Renal cortical epithelial cell (primary cell): ENCODE data around the gene COL2A1. TPM values are rescaled to one million over a fixed set of nuclear protein-coding genes. Genes with fewer than 3 reads are reported as not detected.

Experiments
- DNase-seq: peaks from one replicate; pipeline ENCODE4 v3.0.0-alpha.2; 2011; ENCODE audit warnings: low read depth
- total RNA-seq: library from RNA; depleted of rRNA; stranded (reverse); fragments of >200 nt; gene quantifications from 2 replicates; pipeline ENCODE4 v1.2.3, GENCODE V29; 2014

The COL2A1 gene
- total RNA-seq, 1 donor from 2014 or later, result not detected

DNA sequence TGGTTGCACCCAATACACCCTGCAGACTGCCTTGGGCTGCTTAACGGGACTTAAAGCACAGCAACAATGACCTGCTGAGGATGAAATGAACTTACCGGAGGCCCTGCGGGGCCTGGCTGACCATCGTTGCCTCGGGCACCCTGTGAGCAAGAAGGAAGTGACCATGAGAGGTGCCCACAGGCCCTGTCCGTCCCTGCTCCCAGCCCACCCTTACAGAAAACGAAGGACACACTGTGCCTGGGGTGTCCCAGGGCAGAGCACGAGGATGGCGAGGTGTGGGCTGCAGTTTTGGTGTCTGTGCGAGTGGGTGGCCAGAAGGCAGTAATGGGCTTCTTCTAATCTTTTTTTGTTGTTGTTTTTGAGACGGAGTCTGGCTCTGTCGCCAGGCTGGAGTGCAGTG lies 14.6 kb downstream of the COL2A1 start:
- DNase-seq, result no peak

DNA sequence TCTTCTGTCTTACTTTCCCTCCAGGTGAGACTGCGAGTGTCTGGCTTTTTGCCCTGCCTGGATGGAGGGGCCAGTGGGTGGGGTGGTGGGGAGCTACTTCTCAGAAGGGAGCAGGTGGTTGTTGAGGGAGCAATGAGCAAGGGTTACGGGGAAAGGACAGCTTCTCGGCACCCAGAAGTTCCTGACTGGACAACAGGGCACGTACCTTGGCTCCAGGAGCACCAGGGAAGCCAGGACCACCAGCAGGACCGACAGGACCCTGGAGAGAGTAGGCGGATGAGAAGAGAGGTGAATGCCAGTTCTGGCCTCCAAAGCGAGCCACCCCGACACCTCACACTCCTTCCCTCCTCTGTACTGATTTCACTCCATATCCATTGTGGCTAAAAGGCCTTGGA lies 15.3 kb downstream of the COL2A1 start:
- DNase-seq, result no peak

DNA sequence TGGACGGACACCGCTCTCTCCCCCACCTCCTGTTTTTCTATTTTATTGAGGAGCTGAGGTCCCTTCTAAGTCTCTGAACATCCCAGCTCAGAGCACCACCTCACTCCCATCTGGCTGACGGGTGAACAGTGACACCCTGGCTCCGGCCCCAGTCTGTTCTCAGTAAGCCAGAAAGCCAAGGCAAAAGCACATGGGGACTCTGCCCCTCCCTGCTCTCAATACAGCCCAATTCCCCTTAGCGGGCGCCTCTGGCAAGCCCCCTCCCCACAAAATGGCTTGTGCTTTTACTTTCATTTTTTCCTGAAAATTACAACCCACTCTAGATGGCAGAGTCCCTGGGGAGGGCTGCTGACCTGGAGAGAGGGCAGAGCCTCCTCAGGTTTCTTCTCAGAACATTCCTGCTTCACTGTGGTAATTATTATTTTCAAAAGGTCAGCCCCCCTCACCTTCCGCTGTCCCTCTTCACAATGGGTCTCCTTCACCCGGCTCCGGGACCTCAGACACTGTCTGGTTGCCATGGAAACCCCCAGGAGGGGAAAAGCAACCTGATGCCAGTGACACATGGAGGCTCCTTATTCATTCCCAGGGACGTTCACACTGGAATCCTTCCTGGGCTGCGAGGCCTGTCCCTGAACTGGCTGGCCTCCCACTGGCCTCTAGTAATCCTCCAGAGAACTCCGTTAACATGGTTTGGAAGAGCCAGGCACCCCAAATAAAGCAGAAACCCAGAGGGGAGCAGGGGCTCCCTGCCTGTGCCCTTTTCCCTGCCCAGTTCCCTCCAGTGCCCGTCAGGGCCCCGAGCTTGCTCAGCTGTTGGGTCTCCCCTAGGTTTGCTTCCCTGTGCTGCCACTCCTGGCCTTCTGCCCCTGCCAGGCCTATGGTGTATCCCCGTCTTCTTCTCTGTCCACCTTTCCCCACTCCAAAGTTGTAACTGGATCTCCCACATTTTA lies 15.9 kb downstream of the COL2A1 start:
- peak; percentile 29 for DNase-seq

DNA sequence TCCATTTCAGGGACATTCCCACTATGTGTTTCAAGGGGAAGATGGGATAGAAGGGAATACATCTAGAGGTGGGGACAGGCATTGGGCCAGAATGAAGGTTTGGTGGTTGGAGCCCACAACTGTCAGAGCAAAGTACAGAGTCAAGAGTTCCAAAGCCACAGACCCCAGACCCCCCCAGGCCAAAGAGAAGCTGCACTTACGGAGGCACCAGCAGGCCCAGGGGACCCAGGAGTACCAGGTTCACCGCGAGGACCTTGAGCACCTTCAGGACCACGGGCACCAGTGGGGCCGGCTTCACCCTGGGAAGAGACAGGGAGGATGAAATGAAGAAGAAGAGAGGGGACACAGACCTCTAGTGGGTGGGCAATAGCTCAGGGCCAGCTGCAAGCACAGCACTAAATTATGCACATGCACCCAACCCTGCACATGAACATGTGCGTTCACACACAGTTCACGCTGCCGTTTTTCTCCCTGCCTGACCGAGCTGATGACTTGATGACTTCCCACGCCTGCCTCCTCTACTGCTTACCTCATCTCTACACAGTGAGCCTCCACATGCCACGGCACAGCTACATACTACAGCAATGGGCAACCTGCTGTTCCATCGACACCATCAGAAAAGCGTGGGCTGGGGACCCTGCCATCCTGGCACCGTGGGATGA lies 16.7 kb downstream of the COL2A1 start:
- no peak for DNase-seq

DNA sequence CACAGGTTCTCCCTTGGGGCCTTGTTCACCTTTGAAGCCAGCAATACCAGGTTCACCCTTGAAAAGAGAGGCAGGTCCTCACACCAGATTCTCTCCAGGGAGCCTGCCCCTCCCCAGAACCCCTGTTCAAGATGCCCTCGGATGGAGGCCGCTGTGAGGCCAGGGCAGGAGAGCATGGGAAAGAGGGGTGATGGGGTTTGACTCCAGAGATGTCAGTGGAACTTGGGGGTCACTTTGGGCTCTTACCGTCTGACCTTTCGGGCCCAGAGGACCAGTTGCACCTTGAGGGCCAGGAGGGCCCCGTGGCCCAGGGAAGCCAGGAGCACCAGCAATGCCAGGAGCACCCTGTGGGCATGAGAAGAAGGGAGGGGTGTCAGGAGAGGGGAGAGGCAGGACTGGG lies 17.4 kb downstream of the COL2A1 start:
- no peak for DNase-seq

DNA sequence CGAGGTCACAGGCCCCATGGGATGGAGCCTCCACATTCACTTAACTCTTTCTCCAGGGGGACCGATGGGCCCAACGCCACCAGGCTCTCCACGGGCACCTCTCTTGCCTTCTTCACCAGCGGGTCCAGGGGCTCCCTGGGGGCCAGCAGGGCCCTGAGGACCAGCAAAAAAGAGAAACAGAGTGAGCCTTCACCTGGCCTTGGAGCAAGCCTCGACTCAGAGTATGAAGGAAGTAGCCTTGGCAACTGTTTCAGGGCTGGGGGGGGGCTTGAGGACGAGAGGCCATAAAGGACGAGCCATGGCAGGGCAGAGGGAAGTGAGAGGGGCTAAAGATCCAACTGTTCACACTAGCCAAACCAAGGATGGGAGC lies 18.0 kb downstream of the COL2A1 start:
- no peak for DNase-seq

DNA sequence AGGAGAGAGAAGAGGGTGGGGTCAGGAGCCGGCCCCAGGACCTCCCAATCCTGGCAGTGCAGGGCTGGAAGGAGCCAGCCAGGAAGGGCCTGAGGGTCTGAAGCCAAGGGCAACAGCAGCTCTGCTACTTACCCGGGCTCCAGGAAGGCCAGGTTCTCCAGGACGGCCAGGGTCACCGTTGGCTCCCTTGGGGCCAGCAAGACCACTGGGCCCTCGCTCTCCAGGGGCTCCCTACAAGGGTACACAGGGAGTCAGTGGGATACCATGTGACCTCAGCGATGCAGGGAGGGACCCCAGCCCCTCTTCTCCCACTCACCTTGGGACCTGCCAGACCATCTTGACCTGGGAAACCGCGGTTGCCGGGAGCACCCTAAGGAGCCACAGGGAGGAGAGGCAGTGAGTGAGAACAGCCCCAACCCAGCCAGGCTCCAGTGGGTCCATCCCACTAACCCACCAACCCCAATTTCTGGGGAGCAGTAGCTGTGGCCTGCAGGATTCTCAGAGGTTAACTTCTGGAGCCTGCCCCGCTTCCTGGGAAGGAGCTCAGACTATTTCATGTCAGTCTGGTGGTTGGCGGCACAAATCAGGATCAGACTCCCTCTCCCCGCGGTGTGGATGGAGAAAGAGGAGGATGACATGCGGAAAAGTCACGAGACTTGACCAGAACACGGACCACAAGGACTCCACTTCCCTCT lies 18.5 kb downstream of the COL2A1 start:
- no peak for DNase-seq

DNA sequence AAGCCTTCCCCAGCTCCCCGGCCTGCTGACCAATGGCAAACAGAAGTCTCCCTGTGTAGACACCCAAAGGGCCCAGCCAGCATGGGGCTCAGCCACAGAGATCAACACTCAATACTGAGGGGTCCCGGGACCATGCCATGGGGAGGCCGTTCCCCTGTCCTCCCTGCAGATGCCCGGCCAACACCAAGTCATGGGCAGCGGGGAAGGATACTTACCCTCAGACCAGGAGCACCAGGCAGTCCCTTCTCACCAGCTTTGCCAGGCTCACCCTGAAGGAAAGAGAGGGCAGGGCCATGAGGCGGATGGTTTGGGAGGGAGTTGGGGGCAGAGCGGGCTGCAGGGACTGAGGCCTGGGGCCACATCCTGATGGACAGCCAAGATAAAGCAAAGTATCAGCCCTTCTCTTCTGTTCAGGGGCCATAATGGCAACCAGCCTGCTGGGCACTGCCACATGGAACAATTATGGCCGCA lies 19.9 kb downstream of the COL2A1 start:
- DNase-seq, result no peak

DNA sequence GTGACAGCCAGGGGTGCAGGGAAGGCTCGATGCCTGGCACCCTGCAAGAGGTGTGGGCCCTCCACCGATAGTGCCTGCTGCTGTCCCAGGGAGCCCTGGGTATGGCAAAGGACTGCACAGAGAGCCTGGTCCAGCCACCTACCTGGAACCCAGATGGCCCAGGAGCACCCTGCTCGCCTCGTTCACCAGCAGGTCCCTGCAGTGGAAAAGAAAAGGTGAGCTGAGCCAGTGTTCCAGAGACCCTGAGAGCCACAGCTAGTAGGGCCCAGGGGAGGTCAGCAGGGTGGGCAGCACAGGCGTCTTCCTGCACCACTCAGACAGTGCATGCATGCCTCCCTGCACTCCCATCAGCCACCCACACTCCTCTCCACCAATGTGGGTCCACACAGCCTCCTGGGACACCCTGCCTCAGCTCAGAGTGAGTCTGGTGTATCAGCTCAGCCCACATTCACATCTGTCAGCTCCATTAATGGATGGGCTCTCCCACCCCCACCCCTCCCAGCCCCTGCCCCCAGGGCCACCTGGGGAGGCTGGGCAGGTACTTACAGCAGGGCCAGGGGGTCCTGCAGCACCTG lies 20.6 kb downstream of the COL2A1 start:
- DNase-seq, result no peak

DNA sequence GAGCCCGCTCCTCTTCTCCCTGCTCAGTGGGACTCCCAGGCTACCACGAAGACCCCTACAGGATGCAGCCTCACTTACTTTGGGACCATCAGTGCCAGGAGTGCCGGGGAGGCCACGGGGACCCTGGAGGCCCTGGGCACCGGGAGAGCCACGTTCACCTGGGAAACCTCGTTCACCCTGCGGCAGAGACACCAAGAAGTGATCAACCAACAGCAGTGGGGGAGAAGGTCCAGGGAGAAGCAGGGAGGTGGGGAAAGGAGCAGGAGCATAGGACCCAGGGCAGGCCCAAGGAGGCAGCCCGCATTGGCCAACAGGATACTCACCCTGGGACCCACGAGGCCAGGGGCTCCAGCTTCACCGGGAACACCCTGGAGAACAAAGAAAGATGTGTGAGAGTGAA lies 21.5 kb downstream of the COL2A1 start:
- DNase-seq, result no peak

DNA sequence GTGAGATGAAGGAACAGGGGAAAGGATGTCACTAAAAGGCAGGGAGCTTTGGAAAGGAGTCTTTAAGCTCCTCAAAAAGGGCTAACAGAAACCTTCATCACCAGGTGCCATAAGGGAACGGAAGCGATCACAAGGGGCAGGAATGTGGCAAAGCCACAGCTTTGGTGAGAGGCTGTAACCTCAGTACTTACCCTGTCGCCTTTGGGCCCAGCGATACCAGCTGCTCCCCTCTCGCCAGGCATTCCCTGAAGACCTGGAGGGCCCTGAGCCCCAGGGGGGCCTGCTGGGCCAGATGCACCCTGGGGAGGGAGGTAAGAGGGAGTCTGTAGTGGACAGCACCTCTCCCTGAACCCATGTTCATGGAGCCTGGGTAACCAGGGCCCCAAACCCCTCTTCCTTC lies 22.0 kb downstream of the COL2A1 start:
- DNase-seq, result no peak

DNA sequence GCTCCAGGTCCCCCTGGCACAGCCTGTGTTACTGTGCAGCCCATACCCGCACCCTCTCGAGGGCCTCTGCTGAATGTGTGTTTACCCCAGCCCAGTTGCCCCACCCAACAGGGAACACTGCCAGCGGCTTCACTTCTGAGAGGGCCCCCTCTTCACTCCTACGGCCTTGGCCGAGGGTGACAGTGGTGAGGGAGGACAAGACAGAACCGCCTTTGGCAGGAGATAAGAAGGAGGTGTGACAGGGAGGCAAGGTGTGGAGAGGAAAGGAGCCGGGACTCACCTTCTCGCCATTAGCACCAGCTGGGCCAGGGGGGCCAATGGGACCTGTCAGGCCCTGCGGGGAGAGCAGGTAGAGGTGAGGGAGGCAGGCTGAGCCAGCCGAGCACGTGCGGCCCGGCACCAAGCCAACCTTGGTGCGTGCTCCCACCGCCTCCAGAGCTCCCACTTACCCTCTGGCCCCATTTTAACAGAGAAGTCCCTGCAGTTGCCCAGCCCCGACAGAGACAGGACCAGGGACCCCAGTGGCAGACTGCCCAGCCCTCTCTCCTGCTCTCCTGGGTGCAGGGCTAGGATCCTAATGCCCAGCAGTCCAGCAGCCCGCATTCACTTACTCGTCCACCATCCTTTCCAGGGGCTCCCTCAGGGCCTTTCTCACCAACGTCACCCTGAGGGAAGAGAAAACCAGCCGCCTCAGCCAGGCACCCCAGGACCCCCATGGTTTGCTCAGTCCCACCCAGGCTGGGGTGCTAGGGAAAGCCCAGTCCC lies 22.6 kb downstream of the COL2A1 start:
- DNase-seq, result no peak

DNA sequence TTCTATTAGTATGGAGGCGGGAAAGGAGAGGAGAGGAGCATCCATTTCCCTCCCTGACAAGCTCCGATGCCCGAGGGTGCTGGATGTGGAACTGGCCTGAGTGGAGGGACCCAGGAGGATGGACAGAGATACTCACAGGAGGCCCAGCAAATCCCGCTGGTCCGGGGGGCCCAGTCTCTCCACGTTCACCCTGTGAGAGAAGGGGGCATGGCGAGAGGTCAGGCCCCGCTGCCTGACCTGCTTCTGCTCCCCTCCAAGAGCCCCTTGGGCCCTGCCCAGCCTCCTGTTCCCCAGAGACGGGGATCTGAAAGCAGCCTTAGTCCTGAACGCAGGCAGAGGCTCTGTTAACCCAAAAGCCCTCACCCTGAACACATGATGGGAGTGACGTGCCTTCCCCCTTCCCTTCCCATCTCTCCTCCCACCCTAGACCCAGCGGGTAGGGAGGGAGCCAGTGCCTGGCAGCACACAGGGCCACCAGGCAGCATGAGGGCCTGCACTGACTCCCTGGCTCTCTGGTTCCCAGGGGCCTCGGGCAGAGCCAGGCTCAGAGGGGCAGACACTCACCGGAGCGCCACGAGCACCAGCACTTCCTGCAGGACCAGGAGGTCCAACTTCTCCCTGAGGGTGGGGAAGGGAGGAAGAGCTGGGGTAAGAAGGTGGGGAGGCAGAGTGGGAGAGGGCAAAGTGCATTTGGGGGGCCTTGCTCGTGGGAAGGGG lies 23.3 kb downstream of the COL2A1 start:
- DNase-seq, result no peak

DNA sequence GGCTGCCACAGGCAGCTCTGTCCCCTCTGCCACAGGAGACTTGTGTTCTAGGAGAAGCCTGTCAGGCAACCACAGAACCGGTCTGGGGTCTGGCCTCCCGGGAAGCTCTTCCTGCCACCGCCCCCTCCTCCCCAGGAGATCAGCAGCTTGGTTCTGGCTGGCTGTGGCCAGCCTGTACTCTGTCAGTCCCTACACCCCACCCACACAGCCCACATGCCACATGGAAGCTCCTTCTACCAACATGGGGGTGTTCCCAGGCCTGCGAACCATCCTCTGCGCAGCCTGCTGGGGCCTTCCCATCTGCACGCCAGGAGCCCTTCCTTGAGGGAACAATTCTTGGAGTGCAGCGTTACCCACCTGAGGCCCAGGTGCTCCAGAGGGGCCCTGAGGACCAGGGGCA lies 24.1 kb downstream of the COL2A1 start:
- no peak for DNase-seq

DNA sequence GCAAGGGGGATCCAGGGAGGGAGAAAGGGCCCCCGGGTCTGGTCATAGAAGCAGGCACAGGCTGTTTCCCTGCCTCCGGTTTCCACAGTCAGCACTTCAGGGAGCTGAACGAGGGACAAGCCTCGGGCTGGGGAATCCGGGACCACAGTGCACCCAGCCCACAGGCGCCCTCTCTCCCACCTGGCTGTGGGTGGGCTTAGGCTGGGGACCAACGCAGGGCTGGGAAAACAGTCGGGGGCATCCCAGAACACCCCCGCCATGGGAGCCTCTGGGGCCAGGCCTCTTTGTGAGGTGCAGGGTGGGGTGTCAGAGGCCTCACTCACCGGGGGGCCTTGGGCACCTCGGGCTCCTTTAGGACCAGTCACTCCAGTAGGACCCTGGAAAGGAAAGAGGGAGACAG lies 24.6 kb downstream of the COL2A1 start:
- no peak for DNase-seq

DNA sequence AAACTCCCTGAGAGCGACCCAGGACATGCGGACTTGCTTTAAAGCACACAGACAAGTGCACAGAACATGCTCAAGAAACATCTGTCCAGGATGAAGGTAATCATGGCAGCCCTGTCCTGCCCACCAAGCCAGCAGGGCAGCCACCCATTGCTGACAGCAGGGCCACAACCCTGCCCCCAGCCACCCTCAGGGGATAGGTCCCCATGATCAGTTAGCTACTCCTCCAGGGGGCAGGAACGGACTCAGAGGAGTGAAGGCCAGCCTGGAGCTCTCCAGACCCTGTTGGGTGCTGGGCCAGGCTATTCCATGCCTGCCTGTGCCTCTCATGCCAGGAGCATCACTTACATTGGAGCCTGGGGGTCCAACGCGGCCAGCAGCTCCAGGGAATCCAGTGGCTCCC lies 25.1 kb downstream of the COL2A1 start:
- no peak for DNase-seq

DNA sequence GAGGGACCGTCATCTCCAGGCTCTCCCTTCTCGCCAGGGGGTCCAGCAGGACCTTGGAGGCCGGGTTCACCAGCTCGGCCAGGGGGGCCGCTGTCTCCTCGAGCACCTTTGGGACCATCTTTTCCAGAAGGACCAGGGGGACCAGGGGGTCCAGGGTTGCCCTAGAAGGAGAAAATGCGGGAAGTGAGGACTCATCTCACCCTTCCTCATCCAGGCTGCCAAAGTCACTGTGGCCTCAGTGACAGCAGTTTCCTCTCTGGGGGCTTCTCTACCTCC lies 25.7 kb downstream of the COL2A1 start:
- no peak for DNase-seq

DNA sequence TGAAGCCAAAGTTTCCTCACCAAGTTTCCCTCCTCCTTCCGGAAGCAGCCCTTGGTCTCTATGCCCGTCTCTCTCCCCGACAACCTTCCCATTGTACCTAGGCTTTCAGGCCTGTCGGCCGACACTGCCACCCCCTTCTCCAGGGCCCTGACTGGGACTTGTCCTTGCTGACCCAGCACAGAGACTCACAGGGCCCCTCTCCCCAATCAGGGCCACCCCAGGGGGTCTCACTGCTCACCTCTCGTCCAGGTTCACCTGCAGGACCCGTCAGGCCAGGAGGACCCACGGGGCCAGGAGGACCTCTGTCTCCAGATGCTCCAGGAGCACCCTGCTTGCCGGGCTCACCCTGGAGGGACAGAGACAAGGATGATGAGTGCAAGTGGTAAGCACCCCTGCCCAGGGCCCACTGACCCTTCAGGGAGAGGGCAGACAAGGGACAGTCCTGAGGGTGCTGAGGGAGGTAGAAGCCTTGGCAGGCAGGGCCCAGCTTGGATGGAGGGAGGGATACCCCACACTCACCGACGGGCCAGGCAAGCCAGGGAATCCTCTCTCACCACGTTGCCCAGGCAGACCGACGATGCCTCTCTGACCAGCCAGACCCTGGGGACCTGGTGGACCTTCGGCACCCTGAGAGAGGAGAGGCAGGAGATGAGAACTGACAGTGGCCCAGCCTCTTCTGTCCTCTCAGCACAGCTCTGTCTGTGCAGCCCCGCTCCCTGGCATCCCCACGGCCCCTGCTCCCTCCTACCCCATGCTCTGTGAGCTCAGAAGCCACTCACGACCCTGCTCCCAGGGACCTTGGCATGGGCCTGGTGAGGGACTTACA lies 26.3 kb downstream of the COL2A1 start:
- DNase-seq, result no peak

DNA sequence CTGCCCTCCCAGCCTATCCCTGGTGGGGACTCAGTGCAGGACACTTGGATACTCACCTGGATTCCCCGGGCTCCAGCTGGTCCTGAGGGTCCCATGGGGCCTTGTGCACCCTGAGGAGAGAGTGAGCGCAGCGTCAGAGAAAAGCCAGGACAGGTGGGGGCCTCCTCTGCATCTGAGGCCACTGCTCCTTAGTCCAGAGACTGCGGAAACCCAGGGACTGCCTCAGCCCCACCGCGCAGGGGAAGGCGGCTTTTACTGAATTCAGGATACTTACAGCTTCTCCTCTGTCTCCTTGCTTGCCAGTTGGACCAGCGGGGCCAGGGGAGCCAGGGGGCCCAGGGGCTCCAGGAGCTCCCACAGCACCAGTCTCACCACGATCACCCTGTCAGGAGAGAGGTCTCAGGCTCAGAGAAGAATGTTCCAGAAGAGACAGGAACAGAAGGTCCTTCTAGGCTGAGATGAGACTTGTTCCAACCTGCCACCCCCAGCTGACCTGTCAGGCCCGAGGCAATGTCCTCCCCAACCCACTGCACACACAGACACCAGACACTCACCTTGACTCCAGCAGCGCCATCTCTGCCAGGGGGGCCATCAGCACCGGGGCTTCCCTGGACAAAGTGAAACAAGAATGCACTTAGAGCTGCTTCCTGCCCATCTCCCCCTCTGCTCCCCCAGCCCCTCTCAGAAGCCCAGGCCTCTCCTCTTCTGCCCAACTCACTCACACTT lies 27.1 kb downstream of the COL2A1 start:
- DNase-seq, result no peak

DNA sequence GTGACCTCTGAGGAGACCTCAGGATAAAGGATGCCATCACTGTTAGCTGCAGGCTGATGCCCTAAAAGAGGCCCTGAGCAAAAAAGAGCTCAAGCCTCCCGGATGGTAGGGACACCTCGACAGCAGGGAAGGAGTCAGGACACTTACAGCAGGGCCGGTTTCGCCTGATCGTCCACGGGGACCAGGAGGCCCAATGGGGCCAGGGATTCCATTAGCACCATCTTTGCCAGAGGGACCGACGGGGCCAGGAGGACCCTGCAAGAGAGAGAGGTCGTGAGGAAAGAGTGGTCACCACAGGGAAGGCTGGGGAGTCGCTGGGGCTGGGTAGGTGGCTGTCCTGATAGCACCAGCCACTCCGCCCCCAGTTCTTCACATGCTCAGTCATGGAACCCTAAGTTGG lies 28.5 kb downstream of the COL2A1 start:
- no peak for DNase-seq
